Measurements from ENCODE around the gene TMEM201. TPM values are rescaled to one million over a fixed set of nuclear protein-coding genes. Genes with fewer than 3 reads are reported as not detected.

TMEM201 gene
- total and polyA plus RNA-seq, 2 donors (not counting 3 experiments of a cell fraction or from before 2014, with no cell fraction given): 8.3 to 24.8 TPM

DNA sequence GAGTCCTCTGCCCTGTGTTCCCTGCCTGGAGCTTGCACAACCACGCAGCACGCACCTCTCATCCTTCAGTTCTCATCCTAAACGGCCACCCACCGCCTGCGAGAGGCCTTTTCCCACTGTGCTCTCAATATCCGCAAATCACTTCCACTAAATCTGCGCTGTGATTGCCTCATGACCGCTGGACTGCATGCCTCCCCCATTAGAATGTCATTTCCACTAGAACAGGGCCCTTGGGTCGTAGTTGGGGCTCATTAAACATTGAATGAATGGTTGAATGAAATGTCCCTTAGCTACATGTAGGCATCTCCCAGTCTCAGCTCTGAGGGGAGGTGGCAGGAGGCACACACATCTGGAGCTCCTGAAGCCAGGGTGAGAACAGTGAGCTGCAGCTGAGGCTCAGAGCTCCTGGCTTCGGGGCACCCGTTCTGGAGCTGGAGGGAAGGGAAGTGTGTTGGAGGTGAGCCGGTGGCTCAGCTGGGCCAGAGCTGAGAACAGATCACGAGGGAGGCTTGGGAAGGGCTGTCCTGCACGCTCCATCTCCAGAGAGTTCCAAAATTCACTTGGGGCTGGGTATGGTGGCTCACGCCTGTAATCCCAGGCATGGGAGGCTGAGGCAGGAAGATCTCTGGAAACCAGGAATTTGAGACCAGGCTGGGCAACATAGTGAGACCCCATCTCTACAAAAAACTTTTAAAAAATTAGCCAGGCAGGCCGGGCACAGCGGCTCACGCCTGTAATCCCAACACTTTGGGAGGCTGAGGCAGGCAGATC, 30.4 kb downstream of the TMEM201 start:
- no peak for DNase-seq (ENCODE audit: low read depth, low spot score)
- Histone ChIP-seq H4K20me1 (replicated peaks; ENCODE audit: control insufficient read depth, extremely low read depth, insufficient read depth, low read length) (no peaks in the 10 kb centered on the region), H3K9me3 (replicated peaks; ENCODE audit: control insufficient read depth, insufficient read depth, low read length) (no peaks in the 10 kb centered on the region), H3K4me3 (replicated peaks in 1 of 3; ENCODE audit: insufficient read depth in 1 of 3, low read depth in 1 of 3, low read length in 3 of 3) (no peak overlapping the region), H3K9me1 (replicated peaks; ENCODE audit: control insufficient read depth, extremely low read depth, insufficient read depth, low read length) (no peaks in the 10 kb centered on the region), H3K27me3 (ENCODE audit: control insufficient read depth in 2 of 2, insufficient read depth in 2 of 2, low read length in 2 of 2) (no peaks in the 10 kb centered on the region), H3K79me2 (ENCODE audit: control insufficient read depth, insufficient read depth, low read length) (no peaks in the 10 kb centered on the region), H3K4me1 (ENCODE audit: control insufficient read depth, extremely low read depth, insufficient read depth, low read length) (no peaks in the 10 kb centered on the region), H3K36me3 (ENCODE audit: control insufficient read depth in 2 of 2, extremely low read depth in 1 of 2, insufficient read depth in 2 of 2, low read length in 2 of 2) (no peaks in the 10 kb centered on the region), H2AFZ (ENCODE audit: low read depth, low read length) (no peak overlapping the region), H3K4me2 (ENCODE audit: insufficient read depth, low read length) (no peak overlapping the region), H3K27ac (ENCODE audit: insufficient read depth, low read depth, low read length) (no peak overlapping the region), H3K9ac (replicated peaks; ENCODE audit: extremely low read depth, insufficient read depth, low read length) (no peak overlapping the region)
- dilution Hi-C loops (cut with MboI; ENCODE audit: extremely low pct_ligation_motif_present, low sequenced_read_pairs) (no loop called here), intact Hi-C loops (cut with micrococcal nuclease) (no loop called here)
- ChIA-PET CTCF (no interaction called here), POLR2A (no interaction called here)
- TF ChIP-seq JUN (IDR thresholded peaks at IDR 0.05; ENCODE audit: borderline replicate concordance, insufficient read depth, insufficient read length, low read depth) (no peak), POLR2AphosphoS5 (IDR thresholded peaks at IDR 0.05; ENCODE audit: insufficient read depth, low read depth, low read length) (no peak), FOS (IDR thresholded peaks at IDR 0.05; ENCODE audit: borderline replicate concordance, insufficient read depth, low read length) (no peak), POLR2A (IDR thresholded peaks at IDR 0.05; ENCODE audit: low read depth, low read length) (no peak), MAX (IDR thresholded peaks at IDR 0.05; ENCODE audit: insufficient read depth, insufficient read length) (no peak), MYC (IDR thresholded peaks at IDR 0.05; ENCODE audit: low read depth, low read length) (no peak), EZH2 (IDR thresholded peaks at IDR 0.05; ENCODE audit: borderline replicate concordance, low read depth, low read length, severe bottlenecking) (no peak), GATA2 (IDR thresholded peaks at IDR 0.05; ENCODE audit: insufficient read depth, insufficient read length, low read depth, low read length) (no peak)
- TF ChIP-seq, protein P1, sequence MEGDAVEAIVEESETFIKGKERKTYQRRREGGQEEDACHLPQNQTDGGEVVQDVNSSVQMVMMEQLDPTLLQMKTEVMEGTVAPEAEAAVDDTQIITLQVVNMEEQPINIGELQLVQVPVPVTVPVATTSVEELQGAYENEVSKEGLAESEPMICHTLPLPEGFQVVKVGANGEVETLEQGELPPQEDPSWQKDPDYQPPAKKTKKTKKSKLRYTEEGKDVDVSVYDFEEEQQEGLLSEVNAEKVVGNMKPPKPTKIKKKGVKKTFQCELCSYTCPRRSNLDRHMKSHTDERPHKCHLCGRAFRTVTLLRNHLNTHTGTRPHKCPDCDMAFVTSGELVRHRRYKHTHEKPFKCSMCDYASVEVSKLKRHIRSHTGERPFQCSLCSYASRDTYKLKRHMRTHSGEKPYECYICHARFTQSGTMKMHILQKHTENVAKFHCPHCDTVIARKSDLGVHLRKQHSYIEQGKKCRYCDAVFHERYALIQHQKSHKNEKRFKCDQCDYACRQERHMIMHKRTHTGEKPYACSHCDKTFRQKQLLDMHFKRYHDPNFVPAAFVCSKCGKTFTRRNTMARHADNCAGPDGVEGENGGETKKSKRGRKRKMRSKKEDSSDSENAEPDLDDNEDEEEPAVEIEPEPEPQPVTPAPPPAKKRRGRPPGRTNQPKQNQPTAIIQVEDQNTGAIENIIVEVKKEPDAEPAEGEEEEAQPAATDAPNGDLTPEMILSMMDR (IDR thresholded peaks at IDR 0.05; ENCODE audit: extremely low read depth in 1 of 2, insufficient read depth in 1 of 2, low read depth in 1 of 2, low read length in 2 of 2): no peak
- FAIRE-seq: no peak
- no TSS peak for BruUV-seq (replicated peaks)
